Tongue (tissue), 2 donors: ENCODE results near the gene SPSB1. TPM values are rescaled to one million over a fixed set of nuclear protein-coding genes. Genes with fewer than 3 reads are reported as not detected.
A peak's percentile ranks its signal among the peaks of the same experiment; 100 is the strongest.

ENCODE experiments used
- DNase-seq: peaks from one replicate; pipeline ENCODE4 v3.0.0-alpha.2; 2015
- total RNA-seq: library from RNA; depleted of rRNA; stranded (reverse); fragments of >200 nt; gene quantifications from one replicate; pipeline ENCODE4 v1.2.3, GENCODE V29; 2014

SPSB1 gene
- total RNA-seq, 1 donor from 2014 or later: 23.3 TPM

DNA sequence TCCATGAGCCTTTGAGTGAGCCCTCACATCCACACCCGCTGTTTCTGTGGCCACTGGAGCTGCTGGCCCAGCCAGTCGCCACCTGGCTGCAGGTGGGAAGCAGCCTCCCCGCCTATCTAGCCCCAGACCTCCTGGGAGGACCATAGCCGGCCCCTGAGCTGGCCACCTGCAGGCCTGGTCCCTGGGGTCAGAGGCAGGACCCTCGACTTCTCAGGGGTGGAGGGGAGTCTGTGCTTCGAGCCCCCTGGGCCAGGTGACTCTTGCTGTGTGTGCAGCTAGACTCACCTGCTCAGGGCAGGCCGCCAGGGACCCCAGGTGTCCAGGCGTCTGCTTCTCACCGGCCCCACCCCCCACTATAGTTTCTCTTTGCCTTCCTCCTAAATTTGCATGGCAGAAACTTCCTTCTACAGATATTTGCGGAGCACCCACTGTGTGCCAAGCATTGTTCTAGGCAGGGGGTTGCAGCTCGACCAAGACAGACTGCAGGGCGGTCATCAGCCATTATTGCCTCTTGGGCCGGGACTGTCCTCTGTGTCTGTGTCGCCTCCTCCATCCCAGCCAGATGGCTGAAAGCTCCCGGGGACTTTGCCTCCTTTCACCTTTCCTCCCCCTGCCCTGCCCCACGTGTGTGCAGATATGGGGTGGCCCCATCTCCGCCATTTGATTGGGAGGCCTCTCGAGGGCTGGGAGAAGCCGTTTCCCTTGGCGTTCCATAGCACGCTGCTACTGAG is 27.3 kb downstream of the SPSB1 start:
- no peak for DNase-seq

DNA sequence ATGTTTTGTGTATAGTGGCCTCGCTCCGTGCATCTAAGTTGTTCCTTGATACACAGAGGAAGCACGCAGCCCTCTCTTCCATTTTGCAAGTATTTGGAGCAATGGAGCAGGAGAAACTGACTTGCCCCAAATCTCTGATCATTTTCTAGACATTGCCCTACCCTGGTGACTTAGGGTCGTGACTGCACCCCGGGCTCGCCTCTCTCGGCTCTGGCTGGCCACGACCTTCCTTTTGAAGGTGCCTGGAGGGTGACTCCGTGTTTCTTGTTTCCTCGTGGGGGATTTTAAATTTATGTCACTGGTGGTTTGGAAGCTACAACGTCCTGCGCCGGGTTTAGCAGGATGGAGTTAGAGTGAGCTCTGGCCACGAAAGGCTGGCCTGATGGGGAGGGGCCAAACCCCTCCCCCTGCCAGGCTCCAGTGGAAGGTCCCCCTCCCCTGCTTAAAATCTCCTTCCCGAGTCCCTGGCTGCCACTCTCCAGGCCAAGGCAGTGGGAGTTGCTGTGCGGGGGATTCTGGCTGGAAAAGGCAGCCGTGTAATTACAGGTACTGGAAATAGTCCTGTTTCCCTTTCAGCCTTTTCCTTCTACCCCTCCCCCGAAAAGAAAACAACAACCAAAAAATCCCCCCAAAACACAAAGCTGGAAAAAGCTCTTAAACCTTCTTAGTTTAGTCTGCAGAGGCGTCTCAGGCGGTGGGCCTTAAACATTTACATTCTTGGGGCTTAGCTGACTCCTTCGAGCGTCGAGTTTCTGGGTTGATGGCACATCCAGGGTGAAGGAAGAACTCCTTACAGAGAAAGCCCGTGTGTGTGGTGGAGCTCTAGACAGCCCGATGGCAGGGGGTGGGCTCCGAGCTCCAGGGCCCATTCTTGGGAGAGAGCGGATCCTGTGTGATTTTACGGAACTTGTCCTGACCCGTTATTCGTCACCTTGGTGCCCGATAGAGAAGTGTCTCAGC is 28.1 kb downstream of the SPSB1 start:
- peak; percentile 54 for DNase-seq

DNA sequence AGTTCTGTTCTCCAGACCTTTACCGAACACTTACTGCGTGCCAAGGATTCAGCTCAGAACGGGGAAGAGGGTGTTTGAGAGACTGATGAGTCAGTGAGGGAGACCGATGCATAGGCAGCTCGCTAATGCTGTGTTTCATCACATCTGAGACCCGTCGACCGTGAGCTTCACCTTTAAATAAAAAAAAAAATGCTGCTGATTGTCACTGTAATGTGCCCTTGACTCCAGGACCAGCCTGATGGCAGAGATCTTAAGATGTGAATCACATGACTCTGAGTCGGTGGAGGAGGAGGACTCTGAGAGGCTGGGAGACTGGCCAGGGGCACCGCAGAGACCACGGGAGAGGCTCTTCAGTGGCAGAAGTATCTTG is 28.8 kb downstream of the SPSB1 start:
- no peak for DNase-seq

DNA sequence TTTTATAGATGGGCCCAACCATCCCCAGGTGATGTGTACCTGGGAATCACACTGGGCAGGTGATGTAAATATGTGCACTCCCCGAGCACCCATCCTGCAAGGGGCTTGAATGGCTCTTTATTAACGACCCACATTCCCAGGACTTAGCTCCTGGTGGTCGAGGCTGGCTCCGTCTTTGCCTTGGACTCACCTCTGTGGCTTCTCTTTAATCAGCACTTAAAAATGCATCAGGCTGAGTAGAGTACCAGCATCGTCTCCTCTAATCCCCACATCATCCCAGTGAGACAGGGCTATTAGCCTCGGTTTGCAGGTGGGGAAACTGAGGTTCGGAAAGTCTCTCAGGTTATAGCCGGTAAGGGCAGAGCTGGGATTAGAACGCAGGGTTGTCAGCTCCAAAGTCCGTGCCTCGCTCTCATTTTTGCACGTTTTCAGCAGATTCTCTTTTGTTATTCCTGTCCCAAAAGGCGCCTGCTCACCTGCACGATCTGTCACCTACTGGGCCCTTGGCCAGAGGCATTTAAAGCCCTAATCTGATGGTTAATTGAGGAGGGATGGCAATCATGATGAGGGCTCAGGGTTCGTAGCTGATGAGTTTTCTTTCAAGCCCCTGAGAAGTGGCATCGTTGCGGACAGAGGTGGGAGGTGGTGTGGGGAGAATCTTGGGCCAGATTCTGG is 29.4 kb downstream of the SPSB1 start:
- no peak for DNase-seq

DNA sequence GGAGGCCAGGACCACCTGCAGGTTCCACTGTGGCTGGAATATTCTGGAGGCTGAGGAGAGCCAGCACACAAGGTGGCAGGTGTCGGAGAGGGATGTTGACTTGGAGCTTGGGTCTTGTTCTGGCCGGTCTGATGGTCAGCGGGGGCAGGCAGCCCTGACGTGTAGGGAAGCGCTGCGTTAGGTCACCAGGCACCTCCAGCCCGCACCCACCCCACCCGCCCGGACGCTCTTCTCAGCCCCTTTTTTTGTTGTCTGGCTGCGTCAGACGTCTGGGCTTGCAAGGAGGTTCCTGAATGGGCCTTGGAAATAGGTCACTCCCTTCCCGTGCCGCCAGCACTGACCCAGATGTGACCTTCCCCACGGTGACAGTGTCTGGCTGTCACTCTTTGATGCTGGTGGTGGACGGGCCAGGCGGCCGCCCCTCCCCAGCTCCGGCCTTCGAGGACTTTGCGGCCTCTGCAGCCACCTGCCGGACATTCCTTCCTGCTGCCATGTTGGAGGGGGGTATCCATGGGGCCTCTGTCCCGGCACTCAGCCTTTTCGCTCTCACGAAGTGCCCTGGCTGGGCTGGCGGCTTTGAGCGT is 30.1 kb downstream of the SPSB1 start:
- DNase-seq: no peak

DNA sequence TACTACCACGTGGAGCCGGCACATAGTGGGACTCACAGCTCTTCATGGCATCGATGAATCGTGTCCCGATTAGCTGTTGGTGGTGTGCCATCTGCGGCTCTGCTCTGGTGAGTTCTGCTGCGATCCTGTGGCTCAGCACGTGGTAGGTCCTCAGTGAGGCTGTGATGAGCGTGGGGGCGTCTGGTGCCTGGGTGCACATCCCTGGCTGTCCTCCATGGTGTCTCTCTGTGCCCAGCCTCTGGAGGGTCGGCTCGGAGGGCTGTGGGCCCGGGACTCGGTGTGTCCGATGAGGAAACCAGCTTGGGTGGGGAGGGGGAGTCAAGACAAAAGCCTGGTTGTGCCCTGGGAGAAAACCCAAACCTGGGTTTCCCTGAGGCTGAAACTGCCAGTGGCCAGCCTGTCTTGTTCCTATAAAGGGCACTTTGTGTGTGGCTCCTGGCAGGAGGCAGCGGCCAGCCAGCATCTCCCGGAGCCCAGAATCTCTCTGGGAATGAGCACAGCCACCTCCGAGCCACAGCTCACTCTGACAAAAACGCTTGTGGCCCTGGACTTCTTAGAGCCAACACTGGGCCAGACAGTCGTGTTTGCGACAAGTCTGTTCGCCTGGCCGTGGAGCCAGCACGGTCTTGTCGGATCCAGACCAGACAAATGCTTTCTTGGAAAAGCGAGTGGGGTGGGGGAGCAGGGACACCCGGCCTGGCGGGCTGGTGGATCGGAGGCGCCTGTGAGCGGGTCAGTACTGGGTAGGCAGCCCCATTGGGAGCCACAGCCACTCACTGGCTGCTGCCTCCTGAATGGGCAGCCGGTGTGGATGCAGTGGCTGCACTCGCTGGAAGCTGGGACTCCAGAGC is 31.8 kb downstream of the SPSB1 start:
- no peak for DNase-seq

DNA sequence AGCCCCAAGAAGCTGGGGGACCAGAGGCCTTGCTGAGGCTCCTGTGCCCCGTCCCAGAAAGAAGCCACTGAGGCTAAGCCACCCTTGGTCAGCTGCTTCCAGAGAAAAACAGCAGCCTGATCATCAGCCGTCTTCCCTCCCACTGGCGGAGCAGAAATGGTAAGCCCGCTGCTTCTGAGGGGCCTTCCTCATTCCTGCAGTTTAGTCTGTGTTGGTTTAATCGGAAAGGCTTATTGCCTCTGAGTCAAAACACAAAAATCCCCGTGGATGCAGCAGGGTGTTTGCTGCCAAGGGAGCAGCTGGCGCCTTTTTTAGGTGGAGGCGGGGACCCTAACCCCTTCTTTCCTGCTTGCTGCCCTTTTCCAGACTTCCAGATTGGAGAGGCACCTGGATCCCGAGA is 33.9 kb downstream of the SPSB1 start:
- peak; percentile 83 for DNase-seq

- no peak for DNase-seq
These were observed 35.5 kb downstream of the SPSB1 start for GRCh38 chr1:9328201-9328600.

GRCh38 chr1:9328715-9329114 is 36.0 kb downstream of the SPSB1 start:
- DNase-seq: no peak

DNA sequence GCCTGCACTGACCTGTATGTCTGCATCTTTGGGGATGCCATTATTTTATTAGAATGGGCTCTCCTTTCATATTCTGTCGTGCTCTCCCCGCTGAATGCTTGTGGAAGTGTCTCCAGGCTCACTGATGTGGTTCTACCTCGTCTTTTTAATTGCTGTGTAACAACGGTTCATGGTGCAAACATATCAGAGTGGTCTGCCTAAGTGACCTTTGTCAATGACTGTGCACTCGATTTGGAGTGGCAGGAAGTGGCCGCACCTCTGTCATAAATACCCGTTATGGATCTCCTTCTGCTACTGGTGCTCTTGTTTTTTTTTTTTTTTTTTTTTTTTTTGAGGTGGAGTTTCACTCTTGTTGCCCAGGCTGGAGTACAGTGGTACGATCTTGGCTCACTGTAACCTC is 38.3 kb downstream of the SPSB1 start:
- DNase-seq: no peak

- DNase-seq: no peak
These were observed 39.1 kb downstream of the SPSB1 start for GRCh38 chr1:9331558-9332346.

- DNase-seq: no peak
These were observed 39.9 kb downstream of the SPSB1 start for GRCh38 chr1:9332513-9333143.

GRCh38 chr1:9338397-9339246 is 45.9 kb downstream of the SPSB1 start:
- peak; percentile 80 for DNase-seq

DNA sequence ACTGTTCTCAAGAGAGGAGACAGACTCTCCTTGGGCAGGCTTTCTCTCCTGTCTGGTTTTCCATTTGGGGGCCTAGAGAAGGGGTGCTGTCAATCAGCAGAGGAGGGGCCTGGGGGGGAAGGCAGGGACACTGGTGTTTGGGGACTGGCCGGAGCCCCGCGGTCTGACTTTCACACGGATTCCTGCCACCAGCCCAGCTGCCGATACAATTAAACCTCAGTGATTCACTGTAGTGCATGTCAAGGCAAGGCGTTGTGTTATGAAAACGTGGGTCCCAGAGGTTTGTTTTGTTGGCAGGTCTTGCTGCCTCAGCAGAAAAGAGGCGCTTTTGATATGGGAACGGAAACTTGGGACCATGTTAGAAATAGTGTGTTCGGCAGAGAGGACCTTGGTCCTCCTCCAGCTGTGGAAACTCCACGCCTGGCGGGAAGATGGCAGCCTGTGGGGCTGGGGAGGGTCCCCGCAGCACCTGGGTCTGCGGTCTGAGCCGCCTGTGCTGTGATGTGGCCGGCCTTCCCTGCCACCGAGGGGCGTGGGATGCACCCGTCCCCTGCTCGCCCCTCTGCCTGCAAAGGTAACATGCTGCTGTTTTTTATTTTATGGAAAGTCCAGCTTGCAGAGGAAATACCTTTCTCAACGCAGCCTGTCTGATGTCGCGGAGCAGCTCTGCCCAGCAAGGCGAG is 47.6 kb downstream of the SPSB1 start:
- peak; percentile 67 for DNase-seq

GRCh38 chr1:9340864-9341263 is 48.2 kb downstream of the SPSB1 start:
- DNase-seq: no peak

DNA sequence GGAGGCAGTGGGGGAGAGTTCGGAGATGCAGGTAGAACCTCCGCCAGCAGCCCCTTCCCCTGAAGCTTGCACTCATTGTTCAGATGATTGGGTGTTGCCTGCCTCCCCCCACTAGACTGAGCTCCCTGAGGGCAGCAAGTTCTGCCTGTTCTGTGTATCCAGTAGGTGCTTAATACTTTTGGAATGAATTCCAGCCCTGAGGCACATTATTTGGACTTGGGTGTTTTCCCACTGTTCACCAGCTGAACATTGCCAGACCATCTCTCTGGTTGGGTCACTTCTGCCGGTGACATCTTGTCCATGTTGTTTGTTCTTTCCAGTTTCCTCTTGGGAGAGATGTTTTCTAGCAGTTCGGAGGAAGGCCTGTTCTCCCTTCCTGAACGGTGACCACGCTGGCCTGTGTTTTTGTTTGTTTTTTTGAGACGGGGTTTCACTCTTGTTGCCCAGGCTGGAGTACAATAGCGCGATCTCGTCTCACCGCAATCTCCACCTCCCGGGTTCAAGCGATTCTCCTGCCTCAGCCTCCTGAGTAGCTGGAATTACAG is 48.7 kb downstream of the SPSB1 start:
- no peak for DNase-seq

- no peak for DNase-seq
These were observed 50.6 kb downstream of the SPSB1 start for GRCh38 chr1:9343269-9343668.
